ENCODE results near the gene PRDM16. TPM values are rescaled to one million over a fixed set of nuclear protein-coding genes. Genes with fewer than 3 reads are reported as not detected.

Gene PRDM16
- total and polyA plus RNA-seq, 2 experiments from 2014 or later: 0.14 to 0.16 TPM

DNA sequence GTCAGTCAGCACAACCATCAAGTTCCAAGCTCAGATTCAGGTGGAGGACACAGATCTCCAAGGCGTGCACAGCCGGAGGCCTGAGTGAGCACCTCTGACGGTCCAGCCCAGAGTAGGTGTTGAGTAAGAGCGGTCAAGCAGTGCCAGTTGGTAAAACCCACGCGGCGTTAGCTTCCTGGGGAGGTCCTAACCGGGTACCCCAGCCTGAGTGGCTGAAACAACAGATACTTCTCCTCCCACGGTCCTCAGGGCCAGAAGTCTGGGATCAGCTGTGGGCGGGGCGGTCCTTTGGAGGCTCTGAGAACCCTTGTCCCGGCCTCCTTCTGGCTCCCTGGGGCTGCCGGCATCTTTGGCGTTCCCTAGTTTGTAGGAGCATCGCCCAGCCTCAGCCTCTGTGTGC lies 94.4 kb downstream of the PRDM16 start:
- Mint-ChIP-seq H3K27me3 (ENCODE audit: insufficient read depth, low read depth, poor library complexity) (peaks cover 8% of the 10 kb centered on the region), H3K27ac (no peak overlapping the region), H3K36me3 (ENCODE audit: low read depth) (no peaks in the 10 kb centered on the region), H3K4me3 (no peak overlapping the region), H3K4me1 (no peaks in the 10 kb centered on the region), H3K9me3 (peaks cover 2% of the 10 kb centered on the region; the same call in 1 of the 3 replicates)
- ATAC-seq: no peak
- Histone ChIP-seq H4K20me1 (replicated peaks; ENCODE audit: insufficient read depth) (no peaks in the 10 kb centered on the region), H3K27ac (ENCODE audit: low read depth) (no peak overlapping the region), H3K4me1 (ENCODE audit: insufficient read depth) (no peaks in the 10 kb centered on the region), H2AFZ (no peak overlapping the region), H3K36me3 (ENCODE audit: insufficient read depth) (no peaks in the 10 kb centered on the region), H3K9me2 (ENCODE audit: insufficient read depth) (no peaks in the 10 kb centered on the region), H3F3A (replicated peaks; ENCODE audit: low read depth) (no peaks in the 10 kb centered on the region), H3K79me2 (replicated peaks; ENCODE audit: insufficient read depth) (no peaks in the 10 kb centered on the region), H3K4me2 (no peak overlapping the region), H3K27me3 (ENCODE audit: insufficient read depth) (no peaks in the 10 kb centered on the region), H3K4me3 (no peak overlapping the region)
- TF ChIP-seq CREB1 (CRISPR knock-in tag; IDR thresholded peaks at IDR 0.05; ENCODE audit: low read depth) (no peak), ZNF331 (CRISPR knock-in tag; IDR thresholded peaks at IDR 0.05; ENCODE audit: low read depth) (no peak), EZH2phosphoT487 (IDR thresholded peaks at IDR 0.05; ENCODE audit: unreplicated experiment) (no peak), POLR2AphosphoS5 (IDR thresholded peaks at IDR 0.05; ENCODE audit: low read depth) (no peak), JUNB (IDR thresholded peaks at IDR 0.05; ENCODE audit: unreplicated experiment) (no peak), STAT1 (IDR thresholded peaks at IDR 0.05; ENCODE audit: unreplicated experiment) (no peak), ZNF114 (CRISPR knock-in tag; IDR thresholded peaks at IDR 0.05) (no peak)
- TF ChIP-seq, protein P1, sequence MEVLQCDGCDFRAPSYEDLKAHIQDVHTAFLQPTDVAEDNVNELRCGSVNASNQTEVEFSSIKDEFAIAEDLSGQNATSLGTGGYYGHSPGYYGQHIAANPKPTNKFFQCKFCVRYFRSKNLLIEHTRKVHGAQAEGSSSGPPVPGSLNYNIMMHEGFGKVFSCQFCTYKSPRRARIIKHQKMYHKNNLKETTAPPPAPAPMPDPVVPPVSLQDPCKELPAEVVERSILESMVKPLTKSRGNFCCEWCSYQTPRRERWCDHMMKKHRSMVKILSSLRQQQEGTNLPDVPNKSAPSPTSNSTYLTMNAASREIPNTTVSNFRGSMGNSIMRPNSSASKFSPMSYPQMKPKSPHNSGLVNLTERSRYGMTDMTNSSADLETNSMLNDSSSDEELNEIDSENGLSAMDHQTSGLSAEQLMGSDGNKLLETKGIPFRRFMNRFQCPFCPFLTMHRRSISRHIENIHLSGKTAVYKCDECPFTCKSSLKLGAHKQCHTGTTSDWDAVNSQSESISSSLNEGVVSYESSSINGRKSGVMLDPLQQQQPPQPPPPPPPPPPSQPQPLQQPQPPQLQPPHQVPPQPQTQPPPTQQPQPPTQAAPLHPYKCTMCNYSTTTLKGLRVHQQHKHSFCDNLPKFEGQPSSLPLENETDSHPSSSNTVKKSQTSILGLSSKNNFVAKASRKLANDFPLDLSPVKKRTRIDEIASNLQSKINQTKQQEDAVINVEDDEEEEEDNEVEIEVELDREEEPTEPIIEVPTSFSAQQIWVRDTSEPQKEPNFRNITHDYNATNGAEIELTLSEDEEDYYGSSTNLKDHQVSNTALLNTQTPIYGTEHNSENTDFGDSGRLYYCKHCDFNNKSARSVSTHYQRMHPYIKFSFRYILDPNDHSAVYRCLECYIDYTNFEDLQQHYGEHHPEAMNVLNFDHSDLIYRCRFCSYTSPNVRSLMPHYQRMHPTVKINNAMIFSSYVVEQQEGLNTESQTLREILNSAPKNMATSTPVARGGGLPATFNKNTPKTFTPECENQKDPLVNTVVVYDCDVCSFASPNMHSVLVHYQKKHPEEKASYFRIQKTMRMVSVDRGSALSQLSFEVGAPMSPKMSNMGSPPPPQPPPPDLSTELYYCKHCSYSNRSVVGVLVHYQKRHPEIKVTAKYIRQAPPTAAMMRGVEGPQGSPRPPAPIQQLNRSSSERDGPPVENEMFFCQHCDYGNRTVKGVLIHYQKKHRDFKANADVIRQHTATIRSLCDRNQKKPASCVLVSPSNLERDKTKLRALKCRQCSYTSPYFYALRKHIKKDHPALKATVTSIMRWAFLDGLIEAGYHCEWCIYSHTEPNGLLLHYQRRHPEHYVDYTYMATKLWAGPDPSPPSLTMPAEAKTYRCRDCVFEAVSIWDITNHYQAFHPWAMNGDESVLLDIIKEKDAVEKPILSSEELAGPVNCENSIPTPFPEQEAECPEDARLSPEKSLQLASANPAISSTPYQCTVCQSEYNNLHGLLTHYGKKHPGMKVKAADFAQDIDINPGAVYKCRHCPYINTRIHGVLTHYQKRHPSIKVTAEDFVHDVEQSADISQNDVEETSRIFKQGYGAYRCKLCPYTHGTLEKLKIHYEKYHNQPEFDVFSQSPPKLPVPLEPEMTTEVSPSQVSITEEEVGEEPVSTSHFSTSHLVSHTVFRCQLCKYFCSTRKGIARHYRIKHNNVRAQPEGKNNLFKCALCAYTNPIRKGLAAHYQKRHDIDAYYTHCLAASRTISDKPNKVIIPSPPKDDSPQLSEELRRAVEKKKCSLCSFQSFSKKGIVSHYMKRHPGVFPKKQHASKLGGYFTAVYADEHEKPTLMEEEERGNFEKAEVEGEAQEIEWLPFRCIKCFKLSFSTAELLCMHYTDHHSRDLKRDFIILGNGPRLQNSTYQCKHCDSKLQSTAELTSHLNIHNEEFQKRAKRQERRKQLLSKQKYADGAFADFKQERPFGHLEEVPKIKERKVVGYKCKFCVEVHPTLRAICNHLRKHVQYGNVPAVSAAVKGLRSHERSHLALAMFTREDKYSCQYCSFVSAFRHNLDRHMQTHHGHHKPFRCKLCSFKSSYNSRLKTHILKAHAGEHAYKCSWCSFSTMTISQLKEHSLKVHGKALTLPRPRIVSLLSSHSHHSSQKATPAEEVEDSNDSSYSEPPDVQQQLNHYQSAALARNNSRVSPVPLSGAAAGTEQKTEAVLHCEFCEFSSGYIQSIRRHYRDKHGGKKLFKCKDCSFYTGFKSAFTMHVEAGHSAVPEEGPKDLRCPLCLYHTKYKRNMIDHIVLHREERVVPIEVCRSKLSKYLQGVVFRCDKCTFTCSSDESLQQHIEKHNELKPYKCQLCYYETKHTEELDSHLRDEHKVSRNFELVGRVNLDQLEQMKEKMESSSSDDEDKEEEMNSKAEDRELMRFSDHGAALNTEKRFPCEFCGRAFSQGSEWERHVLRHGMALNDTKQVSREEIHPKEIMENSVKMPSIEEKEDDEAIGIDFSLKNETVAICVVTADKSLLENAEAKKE (CRISPR knock-in tag; IDR thresholded peaks at IDR 0.05): no peak
- TF ChIP-seq, protein P2, sequence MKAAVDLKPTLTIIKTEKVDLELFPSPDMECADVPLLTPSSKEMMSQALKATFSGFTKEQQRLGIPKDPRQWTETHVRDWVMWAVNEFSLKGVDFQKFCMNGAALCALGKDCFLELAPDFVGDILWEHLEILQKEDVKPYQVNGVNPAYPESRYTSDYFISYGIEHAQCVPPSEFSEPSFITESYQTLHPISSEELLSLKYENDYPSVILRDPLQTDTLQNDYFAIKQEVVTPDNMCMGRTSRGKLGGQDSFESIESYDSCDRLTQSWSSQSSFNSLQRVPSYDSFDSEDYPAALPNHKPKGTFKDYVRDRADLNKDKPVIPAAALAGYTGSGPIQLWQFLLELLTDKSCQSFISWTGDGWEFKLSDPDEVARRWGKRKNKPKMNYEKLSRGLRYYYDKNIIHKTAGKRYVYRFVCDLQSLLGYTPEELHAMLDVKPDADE (IDR thresholded peaks at IDR 0.05): no peak
- TF ChIP-seq, protein P3, sequence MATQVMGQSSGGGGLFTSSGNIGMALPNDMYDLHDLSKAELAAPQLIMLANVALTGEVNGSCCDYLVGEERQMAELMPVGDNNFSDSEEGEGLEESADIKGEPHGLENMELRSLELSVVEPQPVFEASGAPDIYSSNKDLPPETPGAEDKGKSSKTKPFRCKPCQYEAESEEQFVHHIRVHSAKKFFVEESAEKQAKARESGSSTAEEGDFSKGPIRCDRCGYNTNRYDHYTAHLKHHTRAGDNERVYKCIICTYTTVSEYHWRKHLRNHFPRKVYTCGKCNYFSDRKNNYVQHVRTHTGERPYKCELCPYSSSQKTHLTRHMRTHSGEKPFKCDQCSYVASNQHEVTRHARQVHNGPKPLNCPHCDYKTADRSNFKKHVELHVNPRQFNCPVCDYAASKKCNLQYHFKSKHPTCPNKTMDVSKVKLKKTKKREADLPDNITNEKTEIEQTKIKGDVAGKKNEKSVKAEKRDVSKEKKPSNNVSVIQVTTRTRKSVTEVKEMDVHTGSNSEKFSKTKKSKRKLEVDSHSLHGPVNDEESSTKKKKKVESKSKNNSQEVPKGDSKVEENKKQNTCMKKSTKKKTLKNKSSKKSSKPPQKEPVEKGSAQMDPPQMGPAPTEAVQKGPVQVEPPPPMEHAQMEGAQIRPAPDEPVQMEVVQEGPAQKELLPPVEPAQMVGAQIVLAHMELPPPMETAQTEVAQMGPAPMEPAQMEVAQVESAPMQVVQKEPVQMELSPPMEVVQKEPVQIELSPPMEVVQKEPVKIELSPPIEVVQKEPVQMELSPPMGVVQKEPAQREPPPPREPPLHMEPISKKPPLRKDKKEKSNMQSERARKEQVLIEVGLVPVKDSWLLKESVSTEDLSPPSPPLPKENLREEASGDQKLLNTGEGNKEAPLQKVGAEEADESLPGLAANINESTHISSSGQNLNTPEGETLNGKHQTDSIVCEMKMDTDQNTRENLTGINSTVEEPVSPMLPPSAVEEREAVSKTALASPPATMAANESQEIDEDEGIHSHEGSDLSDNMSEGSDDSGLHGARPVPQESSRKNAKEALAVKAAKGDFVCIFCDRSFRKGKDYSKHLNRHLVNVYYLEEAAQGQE (IDR thresholded peaks at IDR 0.05; ENCODE audit: unreplicated experiment): no peak
- TF ChIP-seq, protein P4, sequence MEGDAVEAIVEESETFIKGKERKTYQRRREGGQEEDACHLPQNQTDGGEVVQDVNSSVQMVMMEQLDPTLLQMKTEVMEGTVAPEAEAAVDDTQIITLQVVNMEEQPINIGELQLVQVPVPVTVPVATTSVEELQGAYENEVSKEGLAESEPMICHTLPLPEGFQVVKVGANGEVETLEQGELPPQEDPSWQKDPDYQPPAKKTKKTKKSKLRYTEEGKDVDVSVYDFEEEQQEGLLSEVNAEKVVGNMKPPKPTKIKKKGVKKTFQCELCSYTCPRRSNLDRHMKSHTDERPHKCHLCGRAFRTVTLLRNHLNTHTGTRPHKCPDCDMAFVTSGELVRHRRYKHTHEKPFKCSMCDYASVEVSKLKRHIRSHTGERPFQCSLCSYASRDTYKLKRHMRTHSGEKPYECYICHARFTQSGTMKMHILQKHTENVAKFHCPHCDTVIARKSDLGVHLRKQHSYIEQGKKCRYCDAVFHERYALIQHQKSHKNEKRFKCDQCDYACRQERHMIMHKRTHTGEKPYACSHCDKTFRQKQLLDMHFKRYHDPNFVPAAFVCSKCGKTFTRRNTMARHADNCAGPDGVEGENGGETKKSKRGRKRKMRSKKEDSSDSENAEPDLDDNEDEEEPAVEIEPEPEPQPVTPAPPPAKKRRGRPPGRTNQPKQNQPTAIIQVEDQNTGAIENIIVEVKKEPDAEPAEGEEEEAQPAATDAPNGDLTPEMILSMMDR (conservative IDR thresholded peaks at IDR 0.05; ENCODE audit: low read depth in 2 of 2): no peak
- DNase-seq (ENCODE audit: low spot score): no peak

All from GM23338 (cell line).